Neural progenitor cell (in vitro differentiated cells): ENCODE data around the gene P2RX5.

Experiments
- EZH2 ChIP-seq: fragments of 200-600 bp; sonication (generic); IDR thresholded peaks from 2 replicates; pipeline ENCODE4 v1.6.1; 2017; ENCODE audit warnings: antibody characterized with exemption, mild to moderate bottlenecking, moderate library complexity
- EZH2phosphoT487 ChIP-seq: fragments of 200-600 bp; sonication (generic); IDR thresholded peaks from 2 replicates; pipeline ENCODE4 v1.6.1; 2017; ENCODE audit warnings: antibody characterized with exemption
- TF ChIP-seq, protein P1 (sequence below): fragments of 200-600 bp; sonication (generic); IDR thresholded peaks from 2 replicates; pipeline ENCODE4 v1.5.1; 2017; ENCODE audit warnings: antibody characterized with exemption, mild to moderate bottlenecking

DNA sequence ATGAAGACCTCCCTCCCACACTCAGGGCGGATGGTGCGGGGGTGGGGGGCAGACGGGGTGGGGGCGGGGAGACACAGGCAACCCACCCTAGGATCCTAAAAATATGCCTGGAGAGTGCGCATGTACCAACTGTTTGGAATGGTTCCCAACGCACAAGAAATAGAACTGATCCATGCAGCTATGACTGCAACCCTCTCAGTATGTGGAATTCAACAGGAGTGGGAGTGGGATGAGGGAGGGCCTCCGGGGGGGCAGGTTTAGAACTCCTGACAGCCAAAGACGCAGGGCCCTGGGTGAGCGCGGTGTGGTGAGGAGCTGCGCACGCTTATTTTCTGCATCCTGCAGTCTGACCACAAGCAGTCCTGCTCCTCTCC, 1.1 kb upstream of the P2RX5 start:
- no peak for TF ChIP-seq EZH2
- TF ChIP-seq, protein P1, sequence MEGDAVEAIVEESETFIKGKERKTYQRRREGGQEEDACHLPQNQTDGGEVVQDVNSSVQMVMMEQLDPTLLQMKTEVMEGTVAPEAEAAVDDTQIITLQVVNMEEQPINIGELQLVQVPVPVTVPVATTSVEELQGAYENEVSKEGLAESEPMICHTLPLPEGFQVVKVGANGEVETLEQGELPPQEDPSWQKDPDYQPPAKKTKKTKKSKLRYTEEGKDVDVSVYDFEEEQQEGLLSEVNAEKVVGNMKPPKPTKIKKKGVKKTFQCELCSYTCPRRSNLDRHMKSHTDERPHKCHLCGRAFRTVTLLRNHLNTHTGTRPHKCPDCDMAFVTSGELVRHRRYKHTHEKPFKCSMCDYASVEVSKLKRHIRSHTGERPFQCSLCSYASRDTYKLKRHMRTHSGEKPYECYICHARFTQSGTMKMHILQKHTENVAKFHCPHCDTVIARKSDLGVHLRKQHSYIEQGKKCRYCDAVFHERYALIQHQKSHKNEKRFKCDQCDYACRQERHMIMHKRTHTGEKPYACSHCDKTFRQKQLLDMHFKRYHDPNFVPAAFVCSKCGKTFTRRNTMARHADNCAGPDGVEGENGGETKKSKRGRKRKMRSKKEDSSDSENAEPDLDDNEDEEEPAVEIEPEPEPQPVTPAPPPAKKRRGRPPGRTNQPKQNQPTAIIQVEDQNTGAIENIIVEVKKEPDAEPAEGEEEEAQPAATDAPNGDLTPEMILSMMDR, result no peak
- TF ChIP-seq EZH2phosphoT487, result no peak
